K562 (cell line): Measurements from ENCODE around the gene UVRAG. TPM values are rescaled to one million over a fixed set of nuclear protein-coding genes. Genes with fewer than 3 reads are reported as not detected.

ENCODE experiments used
- ATAC-seq: fragments of 200-7000 bp; cut with Tn5 transposase; 3 replicates; pipeline ENCODE4 v1.9.1; 2020; ENCODE audit warnings: moderate library complexity
- BruUV-seq: library from RNA; stranded (reverse); fragments of 400-500 nt; replicated peaks from 2 replicates; lab custom pipeline; 2021; lab: Mats Ljungman, UMichigan
- CTCF ChIA-PET: fragments of 300-600 bp; formaldehyde crosslinking; extraction: SDS; loops from one replicate; lab custom pipeline; 2021; ENCODE audit warnings: low intra/inter-chr PET ratio; lab: Yijun Ruan, JAX
- POLR2A ChIA-PET: fragments of 300-600, 350-650 bp; sonication (Branson Sonifier 250); formaldehyde crosslinking; extraction: SDS; loops from one replicate; lab custom pipeline; 2021; ENCODE audit warnings: antibody characterized with exemption, inconsistent platforms; lab: Yijun Ruan, JAX
- DNase-seq, 4 experiments: peaks; one replicate each; pipeline versions ENCODE4 v3.0.0 to v3.0.0-alpha.2; 2011 to 2018; ENCODE audit warnings: low spot score in 3 of 4, mixed read lengths in 3 of 4; ENCODE audit errors: extremely low read depth in 1 of 4
- FAIRE-seq: peaks from 2 replicates; lab custom pipeline; 2011; peaks lifted over from hg19 to GRCh38; lab: Jason Lieb, UNC
- H2AFZ ChIP-seq: 2 replicates; pipeline ENCODE4 v1.6.0; 2011; ENCODE audit warnings: low read depth, low read length, control low read depth, inconsistent platforms
- H3K27ac ChIP-seq: fragments of 200-600 bp; 3 replicates; pipeline ENCODE4 v1.8.0; 2011; ENCODE audit warnings: low read depth, mild to moderate bottlenecking, control low read depth, inconsistent platforms, low read length, moderate library complexity, mixed read lengths; ENCODE audit errors: extremely low read depth
- H3K27me3 ChIP-seq, 2 experiments: fragments of 300-600 bp in 1 of 2; 2 replicates in 1 of 2; 3 replicates in 1 of 2; pipeline versions ENCODE4 v1.6.0 to v1.8.0; 2011; ENCODE audit warnings: inconsistent platforms in 2 of 2, low read length in 2 of 2, mild to moderate bottlenecking in 1 of 2, mixed read lengths in 1 of 2, moderate library complexity in 1 of 2; ENCODE audit not compliant: control insufficient read depth in 2 of 2, insufficient read depth in 2 of 2
- H3K36me3 ChIP-seq: fragments of 300-600 bp; 3 replicates; pipeline ENCODE4 v1.8.0; 2011; ENCODE audit warnings: mild to moderate bottlenecking, low read length, inconsistent platforms; ENCODE audit not compliant: control insufficient read depth, insufficient read depth
- H3K4me1 ChIP-seq, 2 experiments: fragments of 200-600 bp in 1 of 2; replicated peaks in 1 of 2; 2 replicates in 1 of 2; 3 replicates in 1 of 2; pipeline versions ENCODE4 v1.5.1 to v1.8.0; 2011; ENCODE audit warnings: inconsistent platforms in 2 of 2, low read length in 2 of 2, mild to moderate bottlenecking in 1 of 2, mixed read lengths in 1 of 2, moderate library complexity in 1 of 2; ENCODE audit not compliant: control insufficient read depth in 2 of 2, insufficient read depth in 2 of 2
- H3K4me2 ChIP-seq: 2 replicates; pipeline ENCODE4 v1.6.1; 2011; ENCODE audit warnings: low read length, control low read depth, inconsistent platforms, mixed read lengths; ENCODE audit not compliant: insufficient read depth
- H3K4me3 ChIP-seq: fragments of 200-600 bp; sonication (generic), shearing (Covaris generic); 2 replicates; pipeline ENCODE4 v1.5.1; 2016; ENCODE audit warnings: control low read depth, inconsistent platforms
- H3K79me2 ChIP-seq: fragments of 200-600 bp; 3 replicates; pipeline ENCODE4 v1.8.0; 2011; ENCODE audit warnings: low read length, inconsistent platforms; ENCODE audit not compliant: control insufficient read depth, insufficient read depth
- H3K9ac ChIP-seq, 2 experiments: 2 replicates each; pipeline versions ENCODE4 v1.6.0 to v1.6.1; 2011; ENCODE audit warnings: low read depth in 2 of 2, low read length in 2 of 2, control low read depth in 1 of 2, inconsistent platforms in 1 of 2, mild to moderate bottlenecking in 1 of 2, mixed read lengths in 1 of 2; ENCODE audit not compliant: insufficient read depth in 1 of 2
- H3K9me1 ChIP-seq: one replicate; pipeline ENCODE4 v1.6.0; 2011; ENCODE audit warnings: inconsistent platforms, mild to moderate bottlenecking, low read length, moderate library complexity; ENCODE audit not compliant: control insufficient read depth, insufficient read depth
- H3K9me3 ChIP-seq: replicated peaks from 2 replicates; pipeline ENCODE4 v1.5.1; 2011; ENCODE audit warnings: low read depth, low read length, inconsistent platforms; ENCODE audit not compliant: control insufficient read depth, insufficient read depth
- H4K20me1 ChIP-seq: replicated peaks from 2 replicates; pipeline ENCODE4 v1.6.1; 2011; ENCODE audit warnings: low read length, inconsistent platforms, mixed read lengths; ENCODE audit not compliant: control insufficient read depth, insufficient read depth
- COPS2 ChIP-seq: fragments of 450-650 bp; conservative IDR thresholded peaks from 2 replicates; pipeline ENCODE4 v1.6.1; 2016; ENCODE audit warnings: mild to moderate bottlenecking, moderate library complexity
- DIDO1 ChIP-seq: fragments of 450-650 bp; IDR thresholded peaks from 2 replicates; pipeline ENCODE4 v1.6.1; 2016; ENCODE audit warnings: low read depth, missing biosample characterization, missing genetic modification characterization
- GABPB2 ChIP-seq: fragments of 250-450 bp; sonication (Bioruptor Pico); conservative IDR thresholded peaks from 2 replicates; pipeline ENCODE4 v1.5.1; 2021; ENCODE audit warnings: mild to moderate bottlenecking
- HDAC8 ChIP-seq: fragments of 450-650 bp; IDR thresholded peaks from 2 replicates; pipeline ENCODE4 v1.6.1; 2016; ENCODE audit warnings: mild to moderate bottlenecking, missing genetic modification characterization, moderate library complexity, missing compliant biosample characterization
- MTA1 ChIP-seq: fragments of 450-650 bp; IDR thresholded peaks from 2 replicates; pipeline ENCODE4 v1.6.1; 2017; ENCODE audit warnings: borderline replicate concordance
- NFE2 ChIP-seq: IDR thresholded peaks from 2 replicates; pipeline ENCODE4 v1.6.1; 2014; ENCODE audit warnings: antibody characterized with exemption, low read depth
- PTBP1 ChIP-seq: fragments of 200-400 bp; formaldehyde crosslinking; IDR thresholded peaks from 2 replicates; pipeline ENCODE4 v1.6.1; 2017; ENCODE audit warnings: low read depth, low read length
- RBM25 ChIP-seq: fragments of 200-400 bp; formaldehyde crosslinking; IDR thresholded peaks from 2 replicates; pipeline ENCODE4 v1.6.1; 2018; ENCODE audit warnings: low read length, low read depth, moderate library complexity; ENCODE audit not compliant: severe bottlenecking
- ZFP36 ChIP-seq: fragments of 150-350 bp; IDR thresholded peaks from 2 replicates; pipeline ENCODE4 v1.6.1; 2018; ENCODE audit warnings: low read length, low read depth; ENCODE audit not compliant: partially characterized antibody
- ZMIZ1 ChIP-seq, 2 experiments: fragments of 150-350 bp in 1 of 2; IDR thresholded peaks; 2 replicates each; pipeline ENCODE4 v1.6.1; 2012 to 2016; ENCODE audit warnings: low read depth in 2 of 2, low read length in 2 of 2, mild to moderate bottlenecking in 1 of 2, moderate library complexity in 1 of 2
- ZNF23 ChIP-seq: fragments of 250-450 bp; sonication (Bioruptor Pico); IDR thresholded peaks from 2 replicates; pipeline ENCODE4 v1.4.0; 2020; ENCODE audit warnings: mild to moderate bottlenecking
- WGBS: fragments of 100-300 bp; shearing (Covaris generic); methylation state at CpG from one replicate; pipeline ENCODE4 v1.1.6; 2016; ENCODE audit warnings: low coverage, mixed read lengths; ENCODE audit not compliant: insufficient coverage; ENCODE audit errors: missing lambda C conversion rate; 5-methylcytosine and 5-hydroxymethylcytosine counted together
- in situ Hi-C: fragments of 300-500 bp; cut with MboI; formaldehyde crosslinking; loops from 4 replicates; pipeline ENCODE4 v1.15.0; 2018; ENCODE audit warnings: inconsistent platforms, mixed read lengths
- intact Hi-C: fragments of 100-400 bp; cut with micrococcal nuclease; formaldehyde crosslinking; loops from 2 replicates; pipeline ENCODE4 v1.14.2; 2022
- polyA plus RNA-seq, 8 experiments: library from polyadenylated mRNA; depleted of rRNA in 4 of 8; stranded (reverse) in 5 of 8; unstranded in 3 of 8; fragments of >200 nt; fragmentation: Nextera tagmentation in 2 of 8; fragmentation: Illumina TruSeq in 1 of 8; extraction: Ambion mirVana in 2 of 8; extraction: Trizol in 1 of 8; gene quantifications; 2 replicates each; pipeline versions ENCODE4 v1.2.1 to v1.2.3, GENCODE V29; 2011 to 2014; ENCODE audit warnings: inconsistent platforms in 1 of 8, missing spikeins in 1 of 8
- total RNA-seq, 7 experiments: library from RNA; depleted of rRNA in 6 of 7; stranded (reverse); fragments of >200 nt in 6 of 7; fragmentation: Illumina TruSeq in 2 of 7; extraction: Trizol in 2 of 7; gene quantifications; 2 replicates each; pipeline versions ENCODE4 v1.2.1 to v1.2.3, GENCODE V29; 2011 to 2021; ENCODE audit warnings: low replicate concordance in 1 of 7

UVRAG gene
- total and polyA plus RNA-seq, 9 of the 15 experiments (the other 6 are each of a cell fraction or from before 2014, with no cell fraction given), result 3.1 to 17.8 (median 12.4) TPM

DNA sequence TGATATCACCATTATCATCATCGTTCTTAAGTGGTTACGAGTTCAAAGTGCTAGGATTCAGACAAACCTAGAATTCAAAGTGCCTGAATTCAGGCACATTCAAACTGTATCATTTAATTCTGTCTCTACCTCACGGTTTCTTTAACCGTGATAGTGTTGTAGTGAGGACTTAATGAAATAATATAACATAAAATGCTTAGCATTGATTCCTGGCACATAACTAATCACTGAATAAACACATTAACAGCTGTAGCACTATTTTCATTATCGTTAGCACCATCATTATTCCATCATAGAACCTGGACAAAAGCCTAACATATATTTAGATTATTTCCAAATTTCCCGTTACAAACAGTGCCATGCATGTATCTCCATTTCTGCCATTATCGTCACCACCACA, 289.3 kb downstream of the UVRAG start (continued):
- no peak for TF ChIP-seq ZMIZ1 (IDR thresholded peaks at IDR 0.05; ENCODE audit: low read depth in 2 of 2, low read length in 2 of 2)
- no peak for TF ChIP-seq ZNF23 (CRISPR knock-in tag)

- no peak for TF ChIP-seq HDAC8
- TF ChIP-seq MTA1, result no peak
- no peak for TF ChIP-seq NFE2
- TF ChIP-seq RBM25, result peak; percentile 67
- no peak for TF ChIP-seq DIDO1 (tag)
- TF ChIP-seq PTBP1, result no peak
- TF ChIP-seq ZFP36, result peak; percentile 45
- TF ChIP-seq GABPB2, result no peak
- TF ChIP-seq COPS2, result no peak
- no peaks in the 10 kb centered on the region for H3K79me2 ChIP-seq
- 92% methylated on average over 1 of the region's 1 CpG for WGBS
- H3K9me3 ChIP-seq, result no peaks in the 10 kb centered on the region
- DNase-seq, result no peak
- intact Hi-C loops (no loop called here), in situ Hi-C loops (no loop called here)
- no peak overlapping the region for H3K9ac ChIP-seq
- H2AFZ ChIP-seq, result no peak overlapping the region
- H3K36me3 ChIP-seq, result no peaks in the 10 kb centered on the region
- no peaks in the 10 kb centered on the region for H3K9me1 ChIP-seq
- ATAC-seq, result no peak
- H3K4me2 ChIP-seq, result no peak overlapping the region
- ChIA-PET CTCF (no interaction called here), POLR2A (no interaction called here)
- H3K27me3 ChIP-seq, result no peaks in the 10 kb centered on the region
- H3K27ac ChIP-seq, result no peak overlapping the region
- no peaks in the 10 kb centered on the region for H4K20me1 ChIP-seq
- H3K4me1 ChIP-seq, result no peaks in the 10 kb centered on the region; a peak in 1 of 5 replicates
- FAIRE-seq, result no peak
- no TSS peak for BruUV-seq
- no peak overlapping the region for H3K4me3 ChIP-seq
Observed at GRCh38 chr11:76105637-76106036, 290.6 kb downstream of the UVRAG start.
